Mesendoderm (in vitro differentiated cells): ENCODE results near the gene IPO5.

Source experiments
- DNase-seq: peaks from one replicate; pipeline ENCODE4 v3.0.0; 2013
- H2AK5ac ChIP-seq: 2 replicates; pipeline ENCODE4 v1.6.1; 2013; ENCODE audit warnings: low read length, inconsistent platforms
- H2BK120ac ChIP-seq: 2 replicates; pipeline ENCODE4 v1.6.1; 2013; ENCODE audit warnings: low read depth, mild to moderate bottlenecking, low read length, moderate library complexity, mixed read lengths
- H2BK15ac ChIP-seq: replicated peaks from 2 replicates; pipeline ENCODE4 v1.6.1; 2013; ENCODE audit warnings: low read depth, mild to moderate bottlenecking, moderate library complexity
- H2BK5ac ChIP-seq: 2 replicates; pipeline ENCODE4 v1.6.1; 2013; ENCODE audit warnings: low read length, inconsistent platforms
- H3K18ac ChIP-seq: 2 replicates; pipeline ENCODE4 v1.6.1; 2013; ENCODE audit warnings: mild to moderate bottlenecking, low read length, mixed read lengths
- H3K23ac ChIP-seq: one replicate; pipeline ENCODE4 v1.6.1; 2013; ENCODE audit warnings: low read length
- H3K27ac ChIP-seq: 2 replicates; pipeline ENCODE4 v1.5.1; 2013; ENCODE audit warnings: low read depth, mild to moderate bottlenecking, inconsistent platforms, low read length, moderate library complexity
- H3K27me3 ChIP-seq: 2 replicates; pipeline ENCODE4 v1.6.1; 2013; ENCODE audit warnings: low read length, control low read depth, mild to moderate bottlenecking, inconsistent platforms; ENCODE audit not compliant: insufficient read depth, poor library complexity
- H3K36me3 ChIP-seq: 2 replicates; pipeline ENCODE4 v1.6.1; 2013; ENCODE audit warnings: low read length, inconsistent platforms; ENCODE audit not compliant: control insufficient read depth, insufficient read depth
- H3K4ac ChIP-seq: one replicate; pipeline ENCODE4 v1.6.1; 2013; ENCODE audit warnings: low read depth, mild to moderate bottlenecking, low read length, moderate library complexity
- H3K4me1 ChIP-seq: 2 replicates; pipeline ENCODE4 v1.6.1; 2013; ENCODE audit warnings: low read depth, low read length, inconsistent platforms; ENCODE audit not compliant: control insufficient read depth
- H3K4me2 ChIP-seq: 2 replicates; pipeline ENCODE4 v1.6.1; 2013; ENCODE audit warnings: low read length
- H3K4me3 ChIP-seq: 2 replicates; pipeline ENCODE4 v1.5.1; 2013; ENCODE audit warnings: mild to moderate bottlenecking, low read length
- H3K56ac ChIP-seq: one replicate; pipeline ENCODE4 v1.6.1; 2013; ENCODE audit warnings: low read length
- H3K79me1 ChIP-seq: 2 replicates; pipeline ENCODE4 v1.6.1; 2013; ENCODE audit warnings: low read length, inconsistent platforms
- H3K79me2 ChIP-seq: 2 replicates; pipeline ENCODE4 v1.6.1; 2013; ENCODE audit warnings: mild to moderate bottlenecking, low read length; ENCODE audit not compliant: control insufficient read depth, insufficient read depth
- H3K9ac ChIP-seq: 2 replicates; pipeline ENCODE4 v1.6.1; 2013; ENCODE audit warnings: low read length, inconsistent platforms
- H4K5ac ChIP-seq: one replicate; pipeline ENCODE4 v1.6.1; 2013; ENCODE audit warnings: low read length
- H4K8ac ChIP-seq: one replicate; pipeline ENCODE4 v1.6.1; 2013; ENCODE audit warnings: low read depth, mild to moderate bottlenecking, control low read depth, low read length, moderate library complexity
- WGBS: extraction: QIAGEN DNeasy Blood & Tissue Kit; methylation state at CpG from one replicate; pipeline ENCODE4 v1.1.7; 2013; ENCODE audit warnings: low lambda C conversion rate, missing lambda C conversion rate; ENCODE audit not compliant: insufficient coverage; ENCODE audit errors: extremely low coverage; 5-methylcytosine and 5-hydroxymethylcytosine counted together

The IPO5 gene

DNA sequence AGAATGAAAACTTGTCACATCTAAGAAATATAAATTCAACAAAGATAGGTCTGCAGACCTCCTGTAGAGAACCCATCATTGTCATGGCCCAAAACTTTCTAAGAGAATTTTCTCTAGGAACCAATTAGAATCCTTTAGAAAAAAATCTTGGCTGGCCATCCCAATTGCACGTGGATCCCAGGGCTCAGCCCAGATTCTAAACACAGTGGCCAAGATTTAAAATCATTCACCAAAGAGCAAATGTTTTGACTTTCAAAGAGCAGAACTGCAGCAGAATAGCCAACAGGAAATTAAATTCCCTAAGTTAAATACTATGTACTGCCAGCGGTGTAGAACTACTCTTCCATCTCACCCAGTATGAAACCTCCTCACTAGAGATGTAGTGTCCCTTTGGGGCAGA lies 21.3 kb downstream of the IPO5 start:
- Histone ChIP-seq H3K79me2 (peaks cover 22% of the 10 kb centered on the region), H3K4me3 (no peak overlapping the region), H3K27me3 (no peaks in the 10 kb centered on the region), H3K18ac (no peak overlapping the region), H2BK15ac (no peak overlapping the region), H3K36me3 (no peaks in the 10 kb centered on the region), H3K9ac (no peak overlapping the region), H4K8ac (no peak overlapping the region), H3K56ac (no peak overlapping the region), H3K4me1 (no peaks in the 10 kb centered on the region), H3K27ac (no peak overlapping the region), H4K5ac (no peak overlapping the region), H3K23ac (no peak overlapping the region), H3K79me1 (no peaks in the 10 kb centered on the region), H2AK5ac (no peak overlapping the region), H3K4ac (peak overlapping the region; percentile 55), H2BK120ac (no peak overlapping the region), H2BK5ac (no peak overlapping the region), H3K4me2 (no peak overlapping the region)
- DNase-seq, result no peak
- WGBS, result no CpG with 5 or more reads among the region's 2 CpGs

GRCh38 chr13:97975280-97975847 lies 21.9 kb downstream of the IPO5 start:
- no peaks in the 10 kb centered on the region for H3K36me3 ChIP-seq
- H4K5ac ChIP-seq, result no peak overlapping the region
- no peaks in the 10 kb centered on the region for H3K4me1 ChIP-seq
- H4K8ac ChIP-seq, result peak overlapping the region; percentile 83
- no peak overlapping the region for H2BK15ac ChIP-seq
- H3K4me2 ChIP-seq, result peak overlapping the region; percentile 16
- peak overlapping the region; percentile 38 for H3K4me3 ChIP-seq
- peak overlapping the region; percentile 85 for H3K56ac ChIP-seq
- H3K9ac ChIP-seq, result peak overlapping the region; percentile 79
- H3K23ac ChIP-seq, result no peak overlapping the region
- peak overlapping the region; percentile 95 for H3K27ac ChIP-seq
- no peaks in the 10 kb centered on the region for H3K79me1 ChIP-seq
- peaks cover 27% of the 10 kb centered on the region for H3K79me2 ChIP-seq
- no peaks in the 10 kb centered on the region for H3K27me3 ChIP-seq
- H2BK5ac ChIP-seq, result peak overlapping the region; percentile 66
- peak overlapping the region; percentile 99 for H3K18ac ChIP-seq
- WGBS, result no CpG with 5 or more reads among the region's 20 CpGs
- no peak for DNase-seq
- H3K4ac ChIP-seq, result peak overlapping the region; percentile 63
- peak overlapping the region; percentile 8 for H2BK120ac ChIP-seq
- H2AK5ac ChIP-seq, result no peak overlapping the region

GRCh38 chr13:97975848-97976609 lies 22.6 kb downstream of the IPO5 start:
- Histone ChIP-seq H3K23ac (no peak overlapping the region), H3K4me1 (no peaks in the 10 kb centered on the region), H2BK5ac (peak overlapping the region; percentile 66), H3K4ac (peak overlapping the region; percentile 89), H3K4me2 (peak overlapping the region; percentile 33), H3K27ac (peak overlapping the region; percentile 95), H3K4me3 (peak overlapping the region; percentile 60), H2BK15ac (no peak overlapping the region), H3K79me1 (no peaks in the 10 kb centered on the region), H3K18ac (peak overlapping the region; percentile 99), H4K8ac (peak overlapping the region; percentile 83), H3K36me3 (no peaks in the 10 kb centered on the region), H3K9ac (peak overlapping the region; percentile 79), H3K56ac (peak overlapping the region; percentile 97), H2AK5ac (no peak overlapping the region), H3K27me3 (no peaks in the 10 kb centered on the region), H2BK120ac (peak overlapping the region; percentile 67), H4K5ac (no peak overlapping the region), H3K79me2 (peaks cover 29% of the 10 kb centered on the region)
- peak; percentile 95 for DNase-seq
- WGBS, result no CpG with 5 or more reads among the region's 84 CpGs

- no CpG with 5 or more reads among the region's 79 CpGs for WGBS
- peak; percentile 47 for DNase-seq
These were observed 23.4 kb downstream of the IPO5 start for GRCh38 chr13:97976610-97977521.

GRCh38 chr13:97977982-97978381 lies 24.5 kb downstream of the IPO5 start:
- DNase-seq, result no peak
- Histone ChIP-seq H2BK15ac (no peak overlapping the region), H2BK5ac (no peak overlapping the region), H3K27ac (no peak overlapping the region), H3K79me2 (peaks cover 39% of the 10 kb centered on the region), H3K23ac (no peak overlapping the region), H2AK5ac (no peak overlapping the region), H3K56ac (peak overlapping the region; percentile 97), H3K4me3 (no peak overlapping the region), H3K36me3 (no peaks in the 10 kb centered on the region), H2BK120ac (no peak overlapping the region), H3K18ac (no peak overlapping the region), H3K4me1 (no peaks in the 10 kb centered on the region), H3K9ac (peak overlapping the region; percentile 92), H4K8ac (no peak overlapping the region), H3K4ac (no peak overlapping the region), H3K27me3 (no peaks in the 10 kb centered on the region), H4K5ac (no peak overlapping the region), H3K4me2 (peak overlapping the region; percentile 16), H3K79me1 (no peaks in the 10 kb centered on the region)
- WGBS, result no CpG with 5 or more reads among the region's 7 CpGs

More at GRCh38 chr13:97976610-97977521, 23.4 kb downstream of the IPO5 start:
- Histone ChIP-seq H2BK5ac (peak overlapping the region; percentile 76), H2AK5ac (no peak overlapping the region), H3K9ac (peak overlapping the region; percentile 92), H3K56ac (peak overlapping the region; percentile 97), H4K5ac (no peak overlapping the region), H3K4ac (peak overlapping the region; percentile 86), H3K79me2 (peaks cover 34% of the 10 kb centered on the region), H3K27me3 (no peaks in the 10 kb centered on the region), H3K4me2 (peak overlapping the region; percentile 73), H3K36me3 (no peaks in the 10 kb centered on the region), H4K8ac (peak overlapping the region; percentile 3), H3K4me1 (no peaks in the 10 kb centered on the region), H3K79me1 (no peaks in the 10 kb centered on the region), H2BK120ac (no peak overlapping the region), H3K18ac (peak overlapping the region; percentile 86), H3K27ac (peak overlapping the region; percentile 87), H3K4me3 (peak overlapping the region; percentile 86), H2BK15ac (no peak overlapping the region), H3K23ac (no peak overlapping the region)
